ENCODE data around the gene NRF1.

The NRF1 gene

GRCh38 chr7:129769866-129770808 is 158.6 kb downstream of the NRF1 start:
- DNase-seq (ENCODE audit: low read depth in 2 of 2) = no peak

DNA sequence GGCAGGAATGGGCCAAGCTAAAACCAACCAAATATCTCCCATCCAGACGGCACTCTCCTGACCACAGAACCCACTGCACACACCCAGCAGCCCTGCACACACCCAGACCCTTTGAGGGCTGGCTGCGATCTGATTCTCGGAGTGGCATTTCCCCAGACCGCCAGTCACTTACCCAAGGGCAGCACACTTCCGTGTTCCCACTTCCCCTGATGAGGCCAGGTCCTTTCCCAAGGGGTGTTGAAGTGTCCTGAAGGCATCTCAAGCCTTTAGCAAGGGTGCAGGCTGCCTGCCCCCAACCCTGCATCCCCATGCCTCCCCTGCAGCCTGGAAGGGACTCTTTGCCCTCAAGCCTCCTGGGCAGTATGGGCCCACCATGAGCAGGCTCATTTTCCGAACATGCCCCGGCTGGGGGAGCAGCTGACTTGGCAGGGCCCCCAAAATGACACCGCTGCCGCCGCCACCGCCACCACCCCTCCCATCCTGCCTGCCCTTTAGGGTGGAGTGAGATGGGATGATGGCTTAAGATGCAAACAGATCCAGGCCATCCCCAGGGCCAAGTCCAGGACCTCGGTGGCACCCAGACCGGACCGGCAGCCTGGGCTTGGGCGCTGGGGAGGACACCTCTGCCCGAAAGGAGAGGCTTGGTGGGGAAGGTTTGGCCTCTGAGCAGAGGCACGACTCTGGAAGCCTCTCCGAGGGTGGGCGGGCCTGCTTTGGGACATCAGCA is 159.8 kb downstream of the NRF1 start:
- DNase-seq (ENCODE audit: low read depth in 2 of 2) = no peak

DNA sequence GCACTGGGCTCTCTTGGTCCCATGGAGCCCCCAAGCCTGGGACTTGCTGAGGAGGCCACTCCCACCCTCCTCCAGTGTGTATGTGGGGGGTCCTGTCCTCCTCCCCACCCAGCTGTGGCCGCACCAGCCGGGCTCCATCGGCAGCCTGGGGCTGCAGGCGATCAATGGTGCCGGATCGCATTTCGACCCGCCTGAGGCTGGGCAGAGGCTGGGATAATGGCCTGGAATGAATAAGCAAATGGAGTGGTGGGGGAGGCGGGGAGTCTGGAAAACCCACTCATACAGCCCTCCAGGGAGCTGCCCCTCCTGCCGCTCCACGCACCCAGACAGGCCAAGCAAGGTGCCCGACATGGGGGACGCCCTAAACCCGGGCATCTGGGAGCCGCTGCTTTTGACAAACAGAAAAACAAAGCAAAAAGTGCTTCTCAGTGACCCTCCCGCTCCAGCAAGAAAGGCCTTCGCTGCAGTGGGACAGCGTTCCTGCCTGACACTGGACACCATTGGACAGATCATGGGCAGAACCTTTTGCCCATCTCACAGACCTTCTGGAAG is 160.5 kb downstream of the NRF1 start:
- no peak for DNase-seq (ENCODE audit: low read depth in 2 of 2)

DNA sequence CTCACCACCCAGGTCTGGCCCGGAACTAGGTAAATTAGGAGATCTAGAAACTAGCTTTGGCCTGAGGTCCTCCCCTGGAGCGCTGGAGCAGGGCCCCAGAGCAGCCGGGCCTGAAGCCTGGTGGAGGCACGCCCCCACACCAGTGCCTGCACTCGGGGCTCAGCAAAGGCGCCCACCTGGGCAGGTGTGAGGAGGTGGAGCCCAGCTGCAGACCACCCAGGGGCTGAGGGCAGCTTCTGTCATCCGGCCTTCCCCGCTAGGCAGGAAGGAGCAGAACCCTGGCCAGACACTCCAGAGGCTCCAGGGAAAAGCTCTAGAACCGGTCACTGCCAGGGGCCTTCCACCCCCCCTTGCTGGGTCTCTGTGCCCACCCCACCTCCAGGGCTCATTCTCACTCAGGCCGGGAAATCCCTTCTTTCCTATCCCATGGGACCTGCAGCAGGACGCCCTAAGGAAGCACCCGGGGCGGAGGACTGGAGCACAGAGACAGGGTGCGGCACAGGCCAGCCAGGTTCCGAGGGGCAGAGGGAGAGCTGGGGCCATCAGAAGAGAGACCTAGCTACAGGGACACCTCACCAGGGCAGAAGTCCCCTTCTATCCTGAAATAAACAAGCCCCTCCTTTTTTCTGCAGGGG is 161.2 kb downstream of the NRF1 start:
- DNase-seq (ENCODE audit: low read depth in 2 of 2) = no peak

DNA sequence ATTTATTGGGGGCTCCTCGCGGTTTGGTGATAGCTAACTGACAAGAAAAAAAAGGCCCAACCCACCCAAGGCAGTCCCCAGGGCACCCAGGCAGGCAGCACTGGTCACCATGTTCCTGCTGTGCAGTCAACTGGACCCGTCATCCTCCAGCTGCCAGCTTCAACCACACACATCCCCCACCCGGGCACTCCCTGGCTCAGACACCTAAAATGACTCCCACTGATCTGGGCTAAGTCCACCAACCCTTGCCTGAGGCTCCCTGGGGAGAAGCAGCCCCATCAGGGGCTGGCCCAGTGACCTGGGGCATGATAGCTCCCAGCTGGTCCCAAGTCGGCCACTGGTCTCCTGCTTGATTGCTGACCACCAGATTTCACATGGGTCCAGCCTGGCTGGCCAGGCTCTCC is 161.8 kb downstream of the NRF1 start:
- DNase-seq (ENCODE audit: low read depth in 2 of 2) = no peak

- DNase-seq (ENCODE audit: low read depth in 2 of 2) = no peak
Measured at GRCh38 chr7:129773871-129774270, 162.4 kb downstream of the NRF1 start.

DNA sequence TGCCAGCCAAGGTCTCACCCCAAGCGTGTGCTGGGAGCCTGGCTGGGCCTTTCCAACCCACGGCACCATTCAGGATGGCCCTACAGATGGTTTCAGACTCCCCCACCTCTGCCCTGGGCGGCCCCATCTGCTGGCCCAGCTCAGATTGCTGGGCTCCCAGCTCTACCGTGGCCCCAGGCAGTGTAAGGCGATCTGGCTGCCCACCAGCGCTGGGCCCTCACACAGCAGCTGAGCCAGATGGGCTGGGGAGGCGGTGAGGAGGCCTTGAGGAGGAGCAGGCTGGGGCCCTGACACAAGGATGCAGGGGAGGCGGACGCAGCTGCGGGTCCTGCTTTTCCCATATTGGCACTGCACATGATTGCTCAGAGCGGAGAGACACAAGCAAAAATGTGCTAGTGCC is 162.8 kb downstream of the NRF1 start:
- DNase-seq (ENCODE audit: low read depth in 2 of 2) = no peak

DNA sequence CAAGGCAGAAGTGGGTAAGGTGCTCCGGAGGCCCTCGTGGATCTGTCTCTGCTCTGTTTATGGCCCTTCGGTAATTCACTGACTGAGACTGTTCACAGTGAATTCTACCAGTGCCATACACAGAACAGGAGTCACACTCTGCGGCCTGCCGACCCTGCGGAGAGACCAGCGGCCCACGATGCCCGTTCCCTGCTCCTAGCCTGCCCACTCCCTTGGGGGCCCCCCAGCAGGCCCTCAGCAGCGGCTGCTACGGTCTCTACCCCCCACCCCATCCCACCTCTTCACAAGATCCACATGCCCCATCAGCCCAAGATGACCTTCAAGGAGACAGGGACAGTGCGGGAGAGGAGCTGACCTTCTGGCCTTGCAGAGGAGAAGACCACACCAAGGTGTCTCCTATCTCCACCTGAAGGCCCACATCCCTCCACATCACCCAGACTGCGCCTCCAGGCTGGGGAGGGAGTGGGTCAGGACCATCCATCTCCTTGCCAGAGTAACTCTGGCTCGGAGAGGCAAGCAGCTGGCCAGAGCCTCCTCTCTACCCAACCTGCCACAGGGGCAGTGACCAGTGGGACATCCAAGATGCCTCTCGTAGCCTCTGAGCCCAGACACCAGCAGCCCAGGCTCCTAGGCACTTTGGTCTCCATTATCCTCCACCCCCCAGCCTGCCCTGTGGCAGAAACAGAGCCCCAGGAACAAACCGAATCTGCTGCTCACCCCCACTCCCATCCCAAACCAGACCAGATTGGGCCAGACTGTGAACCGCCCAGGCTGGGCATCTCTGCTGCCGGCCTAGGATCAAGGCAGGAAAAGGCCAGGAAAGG is 163.6 kb downstream of the NRF1 start:
- DNase-seq (ENCODE audit: low read depth in 2 of 2) = no peak

DNA sequence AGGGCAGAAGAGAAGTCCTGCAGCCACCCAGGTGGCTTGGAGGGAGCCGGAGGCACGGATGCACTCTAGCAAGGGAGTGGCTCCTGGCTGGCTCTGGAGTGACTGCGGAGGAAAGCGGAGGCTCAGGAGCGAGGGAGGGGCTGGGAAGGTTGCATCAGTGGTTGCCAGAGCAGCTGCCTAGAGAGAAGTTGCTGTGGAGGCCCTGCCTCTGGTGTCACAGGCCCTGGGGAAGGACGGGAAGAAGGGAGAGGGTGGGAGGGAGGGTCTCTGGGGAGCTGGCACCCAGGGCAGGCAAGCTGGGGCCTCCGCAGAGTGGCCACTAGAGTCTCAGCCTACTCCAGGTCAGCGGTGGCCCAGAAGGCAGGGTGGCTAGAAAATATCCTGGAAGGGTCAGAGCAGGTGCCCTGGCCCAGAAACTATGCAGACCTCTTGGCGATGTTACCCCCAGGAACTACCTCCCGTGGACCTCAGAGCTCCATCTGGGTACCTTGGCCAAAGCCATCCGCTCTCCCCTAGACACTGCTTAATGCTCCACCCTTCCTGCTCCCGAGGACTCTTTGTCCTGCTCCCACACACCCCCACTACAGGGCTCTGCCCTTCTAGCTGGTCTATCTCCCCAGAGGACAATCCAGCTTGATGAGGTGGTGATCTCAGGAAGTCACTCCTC is 164.3 kb downstream of the NRF1 start:
- no peak for DNase-seq (ENCODE audit: low read depth in 2 of 2)

GRCh38 chr7:129776362-129776722 is 164.8 kb downstream of the NRF1 start:
- DNase-seq (ENCODE audit: low read depth in 2 of 2) = no peak

GRCh38 chr7:129777195-129777844 is 165.8 kb downstream of the NRF1 start:
- DNase-seq (ENCODE audit: low read depth in 2 of 2) = no peak

DNA sequence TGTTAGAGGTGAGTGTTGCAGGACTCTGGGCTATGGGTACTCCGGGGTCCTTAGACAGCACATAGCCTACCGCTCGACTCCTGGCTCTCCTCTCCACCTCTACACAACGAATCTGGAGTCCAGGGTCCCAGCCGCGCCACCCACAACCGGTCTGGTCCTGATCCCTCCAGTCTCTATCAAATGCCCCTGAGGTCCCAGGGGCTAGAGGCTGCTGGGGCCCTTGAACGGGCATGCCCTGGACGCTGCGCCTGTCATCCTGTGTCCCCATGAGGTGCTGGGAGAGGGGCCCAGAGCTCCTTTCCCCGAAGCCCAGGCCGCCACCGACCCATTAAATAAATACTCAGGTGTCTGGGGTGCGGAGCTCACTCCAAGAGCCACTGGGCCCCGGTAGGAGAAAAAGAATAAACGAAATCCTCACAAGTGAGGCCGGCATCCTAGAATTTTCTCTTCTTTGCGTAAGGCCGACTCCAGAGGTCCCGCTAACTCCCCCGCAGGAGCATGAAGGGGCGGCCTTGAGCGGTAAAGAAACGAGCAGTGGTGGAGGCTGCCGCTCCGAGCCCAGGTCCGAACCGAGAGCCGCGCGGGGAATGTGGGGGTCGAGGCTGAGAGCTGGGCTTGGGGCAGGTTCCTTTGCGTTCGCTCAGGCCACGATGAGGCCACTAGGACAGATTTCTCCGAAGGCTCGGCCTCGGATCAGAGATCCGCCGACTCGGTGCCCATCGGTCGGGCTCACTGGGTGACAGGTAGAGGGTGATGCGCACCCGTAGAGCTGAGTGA is 166.7 kb downstream of the NRF1 start:
- no peak for DNase-seq (ENCODE audit: low read depth in 2 of 2)

- DNase-seq (ENCODE audit: low read depth in 2 of 2) = no peak
Measured at GRCh38 chr7:129778770-129779601, 167.5 kb downstream of the NRF1 start.

- DNase-seq (ENCODE audit: low read depth in 2 of 2) = no peak
Measured at GRCh38 chr7:129779602-129780256, 168.2 kb downstream of the NRF1 start.

DNA sequence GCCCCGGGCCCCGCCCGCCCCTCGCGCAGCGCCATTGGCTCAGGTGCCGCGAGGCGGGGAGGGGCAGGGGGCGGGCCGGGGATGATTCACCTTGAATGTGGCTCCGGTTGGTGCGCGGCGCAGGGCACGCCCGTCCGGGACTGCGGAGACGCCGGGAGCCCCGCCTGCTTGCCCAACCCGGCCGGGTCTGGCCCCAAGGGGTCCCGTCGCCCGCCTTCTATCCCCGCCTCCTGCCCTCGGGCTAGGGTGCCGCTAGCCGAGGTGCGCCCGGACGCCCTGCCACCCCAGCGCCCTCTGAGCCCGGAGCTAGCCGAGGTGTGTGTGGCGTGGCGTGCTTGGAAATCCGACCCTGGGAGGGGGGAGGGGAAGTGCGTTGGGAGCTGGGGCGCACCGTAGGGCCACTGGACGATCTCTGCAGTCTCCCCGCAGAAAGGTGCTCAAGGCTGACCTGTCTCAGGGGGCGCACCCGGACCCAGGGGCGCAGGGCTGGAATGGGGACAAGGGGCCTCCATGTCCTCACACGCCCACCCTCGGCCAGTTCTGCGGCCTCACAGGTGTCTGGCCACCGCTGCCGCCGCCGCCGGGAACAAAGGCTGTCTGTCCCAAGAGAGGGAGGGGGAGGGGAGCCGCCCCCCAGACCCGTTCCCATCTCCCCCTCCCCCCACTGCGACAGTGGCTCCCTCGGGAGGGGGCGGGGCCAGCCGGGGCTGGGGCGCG is 168.9 kb downstream of the NRF1 start:
- no peak for DNase-seq (ENCODE audit: low read depth in 2 of 2)

GRCh38 chr7:129780974-129781927 is 169.7 kb downstream of the NRF1 start:
- DNase-seq (ENCODE audit: low read depth in 2 of 2) = no peak

Data from fibroblast of skin of left quadriceps (primary cell).